ENCODE results near the gene APOBEC3A.

APOBEC3A gene

DNA sequence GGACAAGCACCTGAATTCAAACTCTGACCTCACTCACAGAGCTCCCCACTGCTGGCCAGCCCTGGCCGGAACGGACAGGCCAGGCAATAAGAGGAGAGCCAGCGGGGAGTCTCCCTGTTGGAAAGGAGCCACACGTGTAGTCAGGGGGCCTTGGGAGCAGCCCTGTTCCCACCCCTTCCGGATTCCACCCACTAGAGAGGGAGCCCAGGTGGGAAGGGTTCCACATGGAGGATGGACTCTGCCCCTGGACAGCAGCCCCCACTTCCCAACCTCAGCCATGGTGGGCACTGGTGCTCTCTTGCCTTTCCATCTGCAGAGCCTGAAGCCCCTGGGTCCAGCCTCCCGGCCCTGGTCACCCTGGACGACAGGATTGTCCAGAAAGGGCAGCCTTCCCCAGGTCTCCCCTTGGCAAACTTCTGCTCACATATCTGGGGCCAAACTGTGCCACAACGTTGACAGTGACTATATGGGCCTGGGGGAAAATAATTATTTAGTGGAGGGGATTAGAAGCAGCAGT lies 7.5 kb upstream of the APOBEC3A start:
- DNase-seq (ENCODE audit: low spot score), result no peak
- no peak for TF ChIP-seq CTCF (IDR thresholded peaks at IDR 0.05; ENCODE audit: extremely low read depth, missing control alignments)

- no peak for DNase-seq (ENCODE audit: low spot score)
- TF ChIP-seq CTCF (IDR thresholded peaks at IDR 0.05; ENCODE audit: extremely low read depth, missing control alignments), result no peak
These were observed 6.7 kb upstream of the APOBEC3A start for GRCh38 chr22:38950527-38951295.

- no peak for TF ChIP-seq CTCF (IDR thresholded peaks at IDR 0.05; ENCODE audit: extremely low read depth, missing control alignments)
- DNase-seq (ENCODE audit: low spot score), result no peak
These were observed 5.7 kb upstream of the APOBEC3A start for GRCh38 chr22:38951734-38952133.

GRCh38 chr22:38952281-38952993 lies 5.0 kb upstream of the APOBEC3A start:
- no peak for TF ChIP-seq CTCF (IDR thresholded peaks at IDR 0.05; ENCODE audit: extremely low read depth, missing control alignments)
- no peak for DNase-seq (ENCODE audit: low spot score)

- DNase-seq (ENCODE audit: low spot score), result no peak
- TF ChIP-seq CTCF (IDR thresholded peaks at IDR 0.05; ENCODE audit: extremely low read depth, missing control alignments), result no peak
These were observed 4.3 kb upstream of the APOBEC3A start for GRCh38 chr22:38953091-38953490.

- TF ChIP-seq CTCF (IDR thresholded peaks at IDR 0.05; ENCODE audit: extremely low read depth, missing control alignments), result no peak
- peak; percentile 91 for DNase-seq (ENCODE audit: low spot score)
These were observed 3.6 kb upstream of the APOBEC3A start for GRCh38 chr22:38953577-38954413.
